SK-N-SH treated with all-trans-retinoic acid at 6 μM for 48 hours (cell line): ENCODE measurements around the gene RAVER2.

ENCODE experiments used
- ARNTL ChIP-seq: fragments of 450-650 bp; formaldehyde crosslinking; IDR thresholded peaks from 2 replicates; pipeline ENCODE4 v1.5.0; 2020; ENCODE audit warnings: low read depth, mild to moderate bottlenecking, moderate library complexity, borderline replicate concordance
- ZC3H10 ChIP-seq: fragments of 250-450 bp; sonication (Bioruptor Pico); IDR thresholded peaks from 2 replicates; pipeline ENCODE4 v1.5.1; 2021; ENCODE audit warnings: mild to moderate bottlenecking, moderate library complexity
- ZNF8 ChIP-seq: fragments of 450-650 bp; formaldehyde crosslinking; IDR thresholded peaks from 2 replicates; pipeline ENCODE4 v1.5.0; 2020; ENCODE audit warnings: mild to moderate bottlenecking, moderate library complexity

DNA sequence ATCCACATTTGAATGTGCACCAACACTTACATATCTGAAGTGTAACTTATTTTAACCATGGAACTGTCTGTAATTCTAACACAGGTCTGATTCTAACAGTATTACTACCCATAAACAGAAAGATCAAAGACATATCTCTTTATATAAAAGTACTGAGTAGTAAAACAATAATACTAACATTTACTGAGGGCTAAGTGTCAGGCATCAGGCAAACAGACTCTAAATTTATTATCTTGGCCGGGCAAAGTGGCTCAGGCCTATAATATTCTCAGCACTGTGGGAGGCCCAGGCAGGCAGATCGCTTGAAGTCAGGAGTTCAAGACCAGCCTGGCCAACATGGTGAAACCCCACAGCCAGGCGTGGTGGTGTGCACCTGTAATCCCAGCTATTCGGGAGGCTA, 135.6 kb downstream of the RAVER2 start:
- TF ChIP-seq ARNTL (CRISPR knock-in tag) (no peak), ZC3H10 (CRISPR knock-in tag) (no peak), ZNF8 (CRISPR knock-in tag) (no peak)
